NCI-H345 treated with DMSO at 0.1 percent for 48 hours (cell line): ENCODE measurements around the gene EEPD1.

ENCODE experiments used
- DNase-seq: peaks from one replicate; lab custom pipeline; 2025; ENCODE audit not compliant: unreplicated experiment; lab: John Stamatoyannopoulos, UW

EEPD1 gene

DNA sequence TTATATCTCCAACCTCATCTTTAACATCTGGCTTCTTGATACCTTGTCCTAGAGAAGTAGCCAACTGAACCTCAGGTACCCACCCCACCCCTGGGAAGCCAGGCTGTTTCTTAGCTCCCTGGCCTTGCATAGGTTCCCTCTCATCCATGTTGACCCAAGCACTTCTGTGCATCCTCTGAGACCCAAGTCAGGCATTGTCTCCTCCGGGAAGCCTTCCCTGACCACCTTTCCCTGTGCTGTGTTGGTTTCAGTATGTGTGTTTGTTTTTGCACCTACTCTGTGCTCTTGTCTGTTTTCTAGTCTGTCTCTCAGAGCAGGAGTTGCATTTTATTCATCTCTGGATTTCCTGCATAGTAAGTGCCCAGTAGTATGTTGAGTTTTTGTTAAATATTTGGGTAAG is 143.2 kb downstream of the EEPD1 start:
- no peak for DNase-seq

DNA sequence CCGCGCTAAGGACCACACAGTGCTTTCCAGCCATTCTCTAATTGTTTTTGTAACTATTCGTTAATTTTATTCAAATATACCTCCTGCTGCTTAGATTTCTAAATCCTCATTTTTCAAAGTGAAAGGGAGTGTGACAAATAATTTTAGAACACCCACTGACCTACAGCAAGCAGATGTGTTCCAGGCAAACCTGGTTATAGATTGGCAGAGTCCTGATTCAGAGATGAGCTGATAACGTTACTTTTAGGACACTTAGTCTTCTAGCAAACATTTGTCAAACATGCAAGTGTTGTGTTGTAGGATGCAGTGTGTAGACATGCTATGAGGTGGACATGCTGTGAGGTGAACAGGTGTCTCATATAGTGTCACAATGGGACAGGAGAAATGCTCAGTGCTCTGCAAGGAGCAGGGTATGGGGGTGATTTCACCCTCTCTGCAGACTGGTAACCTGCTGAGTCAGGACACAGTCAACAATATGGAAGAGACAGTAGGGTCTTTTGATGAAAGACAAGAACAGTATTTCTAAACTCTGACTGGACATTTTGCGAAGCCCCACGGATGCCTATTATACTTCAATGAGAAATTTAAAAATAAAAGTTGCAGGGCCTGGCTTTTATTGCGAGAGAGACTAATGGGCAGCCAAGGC is 144.4 kb downstream of the EEPD1 start:
- DNase-seq, result no peak

GRCh38 chr7:36298106-36298505 is 145.1 kb downstream of the EEPD1 start:
- DNase-seq, result no peak

GRCh38 chr7:36299223-36299774 is 146.2 kb downstream of the EEPD1 start:
- no peak for DNase-seq

DNA sequence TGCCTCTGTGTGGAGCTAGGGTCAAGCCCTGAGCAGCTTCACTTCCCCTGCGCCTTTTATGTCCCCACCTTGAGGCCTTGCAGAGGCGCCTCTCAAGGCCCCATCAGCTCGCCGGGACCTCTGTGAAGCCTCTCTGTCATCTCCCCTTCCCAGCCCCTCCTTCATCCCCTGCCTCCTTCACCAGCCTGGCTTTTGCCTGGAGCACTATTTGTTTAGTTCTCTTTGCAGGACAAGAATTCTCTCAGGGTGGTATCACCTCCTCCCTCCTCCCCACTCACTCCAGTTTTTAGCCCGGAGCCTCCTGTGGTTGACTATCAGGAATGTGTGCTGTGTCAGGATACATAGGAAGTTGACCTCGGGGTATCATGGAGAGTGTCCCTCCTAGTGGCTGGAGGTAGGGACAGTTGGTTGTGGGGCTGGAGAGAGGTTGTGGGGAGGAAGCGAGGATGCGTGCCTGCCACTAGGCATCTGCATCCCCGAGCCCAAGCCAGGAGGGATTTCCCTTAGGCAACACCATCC is 146.8 kb downstream of the EEPD1 start:
- DNase-seq, result no peak

GRCh38 chr7:36300696-36301350 is 147.8 kb downstream of the EEPD1 start:
- no peak for DNase-seq

DNA sequence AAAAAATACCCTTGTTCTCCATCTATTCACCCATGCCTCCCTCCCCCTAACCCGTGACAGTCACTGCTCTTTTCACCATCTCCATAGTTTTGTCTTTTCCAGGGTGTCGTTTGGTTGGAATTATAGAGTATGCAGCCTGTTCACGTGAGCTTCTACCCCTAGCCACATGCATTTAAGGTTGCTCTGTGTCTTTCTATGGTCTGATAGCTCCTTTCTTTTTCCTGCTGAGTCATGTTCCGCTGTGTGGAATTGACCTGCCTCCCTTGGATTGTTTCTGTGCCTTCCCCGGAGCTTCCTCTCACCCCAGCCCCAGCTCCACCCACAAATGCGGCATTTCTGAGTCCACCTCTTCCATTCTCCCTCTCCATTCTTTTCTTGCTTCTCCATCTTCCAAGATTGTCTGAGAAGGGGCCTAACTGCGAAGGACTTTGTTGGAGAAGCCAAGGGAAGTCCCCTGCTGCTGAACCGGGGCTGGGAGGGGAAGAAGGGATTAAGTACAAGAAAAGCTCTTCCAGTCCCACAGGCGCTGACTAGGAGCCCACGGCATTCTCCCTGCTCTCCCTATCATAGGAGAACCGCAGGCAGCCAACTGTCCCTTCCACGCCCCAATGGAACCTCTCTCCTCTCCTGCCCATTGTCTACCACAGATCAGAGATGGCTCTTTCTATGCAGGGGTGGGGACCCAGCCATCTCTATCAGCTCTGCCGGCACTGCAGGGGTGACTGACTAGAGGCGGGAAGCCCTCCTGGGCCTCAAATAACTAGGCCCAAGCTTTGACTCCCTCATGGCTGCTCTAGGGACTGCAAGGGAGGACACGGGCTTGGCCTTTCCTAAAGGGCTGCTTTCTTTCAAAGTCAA is 149.1 kb downstream of the EEPD1 start:
- DNase-seq, result no peak

DNA sequence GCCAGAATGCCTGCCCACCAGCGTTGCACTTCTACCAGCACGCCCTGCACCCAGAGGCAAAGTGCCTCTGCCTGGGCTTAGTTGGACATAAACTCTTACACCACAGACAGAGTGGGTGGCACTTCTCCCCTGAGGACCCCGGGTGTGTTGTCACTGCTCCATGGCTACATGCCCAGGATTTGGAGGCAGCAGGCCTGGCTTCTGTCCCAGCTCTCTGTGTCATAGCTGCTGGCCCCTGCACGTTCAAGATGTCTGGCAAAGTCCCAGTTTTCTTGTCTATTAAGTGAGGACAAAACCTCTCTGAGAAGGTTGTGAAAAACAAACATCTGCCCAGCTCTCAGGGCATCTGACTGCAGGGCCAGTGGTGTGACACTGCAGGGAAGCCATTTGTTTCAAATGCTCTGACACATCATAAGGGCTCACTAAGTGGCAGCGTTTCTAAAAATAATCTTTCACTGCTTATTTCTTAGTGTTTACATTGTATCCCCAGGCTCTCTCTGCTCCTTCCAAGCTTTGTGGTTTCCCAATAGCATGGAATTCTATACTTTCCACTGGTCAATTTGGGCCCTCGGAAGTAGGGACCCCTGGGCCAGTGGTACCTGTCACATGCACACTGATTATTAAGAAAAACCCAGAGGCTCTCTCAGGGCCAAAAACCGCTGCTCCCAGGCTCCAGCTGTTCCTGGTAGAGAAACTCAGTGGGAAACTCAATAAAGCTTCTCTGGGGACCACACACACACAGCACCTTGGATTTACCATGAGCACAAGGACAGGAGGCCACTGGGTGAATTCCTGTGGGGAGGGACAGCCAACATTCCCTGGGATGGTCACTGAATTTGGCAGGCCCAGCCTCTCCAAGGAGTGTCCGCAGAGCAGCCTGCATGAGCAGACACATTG is 150.4 kb downstream of the EEPD1 start:
- DNase-seq, result peak; percentile 94

DNA sequence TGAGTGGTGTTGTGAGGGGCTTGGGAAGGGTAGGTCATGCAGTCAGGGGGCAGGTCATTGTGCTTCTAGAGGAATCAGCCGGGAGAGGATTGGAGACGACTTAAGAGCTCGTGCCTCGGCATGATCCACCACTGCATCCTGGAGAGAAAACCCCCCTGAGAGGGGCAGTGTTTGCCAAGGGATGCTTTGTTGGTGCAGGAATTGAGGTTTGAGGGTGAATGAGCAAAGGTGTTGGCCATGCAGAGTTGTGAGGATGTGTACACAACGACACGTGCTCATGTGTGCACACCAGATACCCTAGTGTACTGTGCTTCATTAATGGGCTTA is 151.0 kb downstream of the EEPD1 start:
- no peak for DNase-seq

DNA sequence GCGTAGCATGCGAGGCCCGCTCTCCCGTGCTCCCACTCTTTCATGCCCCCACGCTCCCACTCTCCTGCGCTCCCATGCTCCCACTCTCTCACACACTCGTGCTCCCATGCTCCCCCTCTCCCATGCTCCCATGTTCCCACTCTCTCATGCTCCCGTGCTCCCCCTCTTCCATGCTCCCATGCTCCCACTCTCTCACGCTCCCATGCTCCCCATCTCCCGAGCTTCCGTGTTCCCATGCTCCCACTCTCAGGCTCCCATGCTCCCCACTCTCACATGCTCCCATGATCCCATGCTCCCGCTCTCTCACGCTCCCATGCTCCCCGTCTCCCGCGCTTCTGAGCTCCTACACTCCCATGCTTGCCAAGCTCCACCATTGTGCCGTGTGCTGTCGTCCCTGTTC is 152.2 kb downstream of the EEPD1 start:
- no peak for DNase-seq

GRCh38 chr7:36305648-36306047 is 152.6 kb downstream of the EEPD1 start:
- no peak for DNase-seq

GRCh38 chr7:36306222-36306621 is 153.2 kb downstream of the EEPD1 start:
- DNase-seq, result no peak

DNA sequence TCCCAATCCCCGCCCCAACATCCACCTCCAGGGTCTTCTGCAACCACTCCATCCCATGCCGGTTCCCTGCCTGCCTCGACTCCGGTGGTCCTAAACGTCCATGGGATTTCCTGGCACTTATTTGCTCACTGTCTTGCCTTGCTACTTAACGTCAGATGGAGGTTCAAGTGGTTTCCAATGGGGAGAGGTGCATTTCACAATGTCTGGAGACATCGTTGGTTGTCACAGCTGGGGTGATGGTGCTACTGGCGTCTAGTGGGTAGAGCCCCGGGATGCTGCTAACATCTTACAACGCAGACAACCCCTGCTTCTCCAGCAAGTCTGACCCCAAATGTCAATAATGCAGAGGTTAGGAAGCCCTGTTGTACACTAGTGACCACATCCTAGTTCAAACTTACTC is 153.7 kb downstream of the EEPD1 start:
- DNase-seq, result no peak

GRCh38 chr7:36308031-36308430 is 155.0 kb downstream of the EEPD1 start:
- DNase-seq, result no peak

DNA sequence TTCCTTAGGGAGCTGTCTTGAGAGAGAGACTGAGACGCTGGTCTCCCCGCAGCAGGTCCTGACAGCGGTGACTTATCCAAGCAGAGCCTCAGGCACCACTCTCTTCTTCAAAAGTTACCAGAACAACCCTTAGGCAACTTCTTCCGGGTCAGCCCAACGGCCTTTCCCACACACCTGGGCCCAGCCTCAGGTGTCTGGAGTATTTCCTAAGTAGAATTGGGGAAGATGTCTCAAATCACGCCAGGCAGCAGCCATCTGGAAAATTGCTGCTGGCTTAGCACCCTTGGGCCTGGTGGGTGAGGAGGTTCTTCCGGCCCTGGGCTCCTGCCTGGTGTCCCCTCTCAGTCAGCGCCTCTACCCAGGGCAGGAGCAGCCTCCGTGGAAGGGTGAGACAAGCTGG is 156.2 kb downstream of the EEPD1 start:
- no peak for DNase-seq

DNA sequence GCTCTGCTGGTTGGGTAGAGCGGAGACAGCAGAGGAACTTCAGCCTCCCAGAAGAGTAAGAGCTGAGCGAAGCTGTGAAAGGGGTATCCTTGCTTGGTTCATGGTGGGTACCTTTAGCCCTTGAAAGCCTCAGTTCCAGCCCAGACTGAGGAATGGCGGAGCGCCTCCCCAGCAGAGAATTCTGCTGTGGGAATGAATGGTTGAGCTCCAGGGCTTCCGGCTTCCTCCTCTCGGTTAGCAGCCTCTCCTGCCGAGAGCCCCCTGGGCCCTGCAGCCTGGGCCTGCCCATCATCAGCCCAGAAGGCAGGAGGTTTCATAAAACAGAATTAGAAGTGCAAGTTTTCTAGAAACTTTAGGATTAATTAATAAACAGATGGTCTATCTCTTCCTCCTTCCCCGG is 156.7 kb downstream of the EEPD1 start:
- DNase-seq, result no peak

GRCh38 chr7:36310897-36311296 is 157.8 kb downstream of the EEPD1 start:
- DNase-seq, result no peak

DNA sequence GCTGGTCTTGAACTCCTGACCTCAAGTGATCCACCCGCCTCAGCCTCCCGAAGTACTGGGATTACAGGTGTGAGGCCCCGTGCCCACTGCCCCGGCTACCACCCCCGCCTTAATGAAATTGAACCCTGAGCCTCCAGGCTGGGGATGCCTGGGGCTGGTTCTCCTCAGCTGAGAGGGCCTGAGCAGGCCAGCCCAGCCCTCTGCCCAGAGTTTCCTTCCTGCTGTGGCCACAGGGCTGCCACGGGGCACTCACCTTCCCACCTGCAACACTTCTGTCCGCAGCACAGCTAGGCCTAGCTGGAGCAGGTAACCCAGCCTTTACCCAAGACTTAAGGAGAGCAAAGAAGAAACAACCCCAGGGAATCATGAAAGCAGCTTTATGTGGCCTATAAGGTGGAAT is 158.5 kb downstream of the EEPD1 start:
- no peak for DNase-seq

DNA sequence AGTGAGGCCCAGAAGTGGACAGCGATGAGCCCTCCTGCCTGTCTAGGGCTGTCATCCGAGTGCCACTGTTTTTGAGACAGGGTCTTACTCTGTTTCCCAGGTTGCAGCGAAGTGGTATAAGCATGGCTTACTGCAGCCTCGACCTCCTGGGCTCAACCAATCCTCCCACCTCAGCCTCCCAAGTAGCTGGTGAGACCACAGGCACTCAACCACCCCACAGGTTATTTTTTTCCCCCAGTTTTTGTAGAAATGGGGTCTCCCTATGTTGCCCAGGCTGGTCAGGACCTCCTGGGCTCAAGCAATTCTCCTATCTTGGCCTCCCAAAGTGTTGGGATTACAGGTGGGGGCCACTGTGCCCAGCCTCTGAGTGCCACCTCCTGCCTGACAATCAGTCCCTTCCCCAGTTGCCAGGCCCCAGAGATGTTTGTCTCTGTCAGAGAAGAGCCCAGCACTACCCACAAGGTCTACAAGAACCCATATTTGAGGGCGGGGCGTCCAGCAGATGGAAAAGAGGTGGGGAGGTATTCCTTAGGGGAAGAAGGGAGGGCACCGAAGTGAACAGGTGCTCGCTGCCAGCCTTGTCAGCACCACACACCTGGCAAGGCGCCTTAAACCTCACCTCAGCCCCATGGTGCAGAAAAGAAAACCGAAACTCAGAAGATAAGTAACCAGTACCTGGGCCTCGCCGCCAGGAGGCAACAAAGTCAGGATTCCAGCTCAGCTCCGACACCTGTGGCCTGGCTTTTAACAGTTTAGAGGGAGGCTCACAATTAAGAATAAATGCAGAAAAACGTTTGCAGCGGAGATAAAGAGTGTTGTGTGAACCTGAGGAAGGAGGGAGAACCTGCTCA is 159.2 kb downstream of the EEPD1 start:
- no peak for DNase-seq

GRCh38 chr7:36312915-36313334 is 159.9 kb downstream of the EEPD1 start:
- DNase-seq, result no peak
